Breast epithelium (tissue), 4 donors: Measurements from ENCODE around the gene CAPN15. TPM values are rescaled to one million over a fixed set of nuclear protein-coding genes. Genes with fewer than 3 reads are reported as not detected.

ENCODE experiments used
- DNase-seq, 2 donors: peaks; one replicate each; pipeline ENCODE4 v3.0.0-alpha.2; 2019; ENCODE audit warnings: low spot score in 2 of 2
- H3K27ac ChIP-seq, 2 donors: fragments of 200-600 bp; sonication (generic) in 1 of 2; one replicate each; pipeline ENCODE4 v1.5.1; 2016 to 2019; ENCODE audit warnings: mild to moderate bottlenecking in 1 of 2
- H3K27me3 ChIP-seq, 2 donors: fragments of 200-600 bp; sonication (generic) in 1 of 2; one replicate each; pipeline versions ENCODE4 v1.5.1 to v1.6.0; 2017 to 2019; ENCODE audit warnings: control low read depth in 1 of 2, mild to moderate bottlenecking in 1 of 2
- H3K36me3 ChIP-seq: fragments of 200-600 bp; one replicate; pipeline ENCODE4 v1.5.1; 2019
- H3K4me1 ChIP-seq, 2 donors: fragments of 200-600 bp; sonication (generic); one replicate each; pipeline ENCODE4 v1.5.1; 2016 to 2019; ENCODE audit warnings: control low read depth in 1 of 2
- H3K4me3 ChIP-seq, 3 donors: fragments of 200-600 bp; sonication (generic); 1 replicate in 2 of 3; 2 replicates in 1 of 3; pipeline ENCODE4 v1.5.1; 2016 to 2019; ENCODE audit warnings: mild to moderate bottlenecking in 3 of 3, moderate library complexity in 2 of 3
- H3K9me3 ChIP-seq, 2 donors: fragments of 200-600 bp; sonication (generic) in 1 of 2; one replicate each; pipeline ENCODE4 v1.5.1; 2016 to 2019; ENCODE audit warnings: control low read depth in 1 of 2
- CTCF ChIP-seq, 3 donors: fragments of 450-650 bp; IDR thresholded peaks; one replicate each; pipeline ENCODE4 v1.5.1; 2016 to 2017; ENCODE audit warnings: antibody characterized with exemption in 3 of 3, mild to moderate bottlenecking in 3 of 3, moderate library complexity in 3 of 3
- POLR2A ChIP-seq: fragments of 450-650 bp; IDR thresholded peaks from one replicate; pipeline ENCODE4 v1.6.1; 2016; ENCODE audit warnings: antibody characterized with exemption, mild to moderate bottlenecking, moderate library complexity
- POLR2AphosphoS5 ChIP-seq, 3 donors: sonication (generic); formaldehyde crosslinking; IDR thresholded peaks; one replicate each; pipeline ENCODE4 v1.6.1; 2017; ENCODE audit warnings: antibody characterized with exemption in 3 of 3
- intact Hi-C: fragments of 100-400 bp; cut with DNase I; formaldehyde crosslinking; loops from one replicate; pipeline ENCODE4 v1.15.1; 2023; ENCODE audit warnings: low total_unique reads
- total RNA-seq, 3 donors: library from RNA; depleted of rRNA; stranded (reverse); fragments of >200 nt; gene quantifications; one replicate each; pipeline ENCODE4 v1.1.0, GENCODE V29; 2016

The CAPN15 gene
- total RNA-seq, 3 donors from 2014 or later, result 15.4 to 27.2 (median 15.5) TPM

DNA sequence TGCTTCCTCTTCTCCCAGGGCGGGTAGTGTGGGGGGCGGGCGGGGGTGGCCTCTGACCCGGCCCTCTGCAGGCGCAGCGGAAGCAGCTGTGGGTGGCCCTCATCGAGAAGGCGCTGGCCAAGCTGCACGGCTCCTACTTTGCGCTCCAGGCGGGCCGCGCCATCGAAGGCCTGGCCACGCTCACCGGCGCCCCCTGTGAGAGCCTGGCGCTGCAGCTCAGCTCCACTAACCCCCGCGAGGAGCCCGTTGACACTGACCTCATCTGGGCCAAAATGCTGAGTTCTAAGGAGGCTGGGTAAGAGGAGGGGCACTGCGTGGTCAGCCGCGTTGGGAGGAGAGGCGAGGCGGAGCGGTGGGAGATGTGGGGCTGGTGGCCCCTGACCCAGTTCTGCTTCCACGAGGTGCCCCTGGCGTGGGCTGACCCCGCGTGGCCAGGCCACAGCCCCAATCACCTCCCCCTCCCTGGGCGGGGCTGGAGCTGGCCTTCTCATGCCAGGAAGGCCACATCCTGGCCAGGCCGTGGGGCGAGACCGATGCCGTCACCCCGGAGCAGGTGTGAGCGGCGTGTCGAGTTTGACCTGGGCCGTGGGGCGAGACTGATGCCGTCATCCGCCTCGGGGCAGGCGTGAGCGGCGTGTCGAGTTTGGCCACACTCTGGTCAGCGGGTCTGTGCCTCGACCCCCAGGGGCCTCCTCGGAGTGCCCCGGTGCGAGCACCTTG, 22.2 kb downstream of the CAPN15 start:
- Histone ChIP-seq H3K27ac (no peak overlapping the region), H3K4me3 (no peak overlapping the region), H3K36me3 (peaks cover 9% of the 10 kb centered on the region), H3K4me1 (no peaks in the 10 kb centered on the region), H3K27me3 (no peaks in the 10 kb centered on the region), H3K9me3 (no peaks in the 10 kb centered on the region)
- no peak for DNase-seq
- TF ChIP-seq POLR2A (no peak), CTCF (IDR thresholded peaks at IDR 0.05) (no peak), POLR2AphosphoS5 (IDR thresholded peaks at IDR 0.05) (no peak)
- intact Hi-C loops, result no loop called here

- Histone ChIP-seq H3K36me3 (peaks cover 9% of the 10 kb centered on the region), H3K4me3 (no peak overlapping the region), H3K27ac (no peak overlapping the region), H3K9me3 (no peaks in the 10 kb centered on the region), H3K27me3 (no peaks in the 10 kb centered on the region), H3K4me1 (no peaks in the 10 kb centered on the region)
- intact Hi-C loops, result no loop called here
- DNase-seq, result no peak
- TF ChIP-seq CTCF (IDR thresholded peaks at IDR 0.05) (no peak), POLR2A (no peak), POLR2AphosphoS5 (IDR thresholded peaks at IDR 0.05) (no peak)
Observed at GRCh38 chr16:551210-551609, 23.7 kb downstream of the CAPN15 start.

GRCh38 chr16:552171-552570, 24.7 kb downstream of the CAPN15 start:
- Histone ChIP-seq H3K27me3 (no peaks in the 10 kb centered on the region), H3K4me1 (no peaks in the 10 kb centered on the region), H3K27ac (no peak overlapping the region), H3K9me3 (no peaks in the 10 kb centered on the region), H3K4me3 (no peak overlapping the region), H3K36me3 (peaks cover 9% of the 10 kb centered on the region)
- intact Hi-C loops, result no loop called here
- TF ChIP-seq POLR2A (no peak), POLR2AphosphoS5 (IDR thresholded peaks at IDR 0.05) (no peak), CTCF (IDR thresholded peaks at IDR 0.05) (no peak)
- DNase-seq, result no peak

DNA sequence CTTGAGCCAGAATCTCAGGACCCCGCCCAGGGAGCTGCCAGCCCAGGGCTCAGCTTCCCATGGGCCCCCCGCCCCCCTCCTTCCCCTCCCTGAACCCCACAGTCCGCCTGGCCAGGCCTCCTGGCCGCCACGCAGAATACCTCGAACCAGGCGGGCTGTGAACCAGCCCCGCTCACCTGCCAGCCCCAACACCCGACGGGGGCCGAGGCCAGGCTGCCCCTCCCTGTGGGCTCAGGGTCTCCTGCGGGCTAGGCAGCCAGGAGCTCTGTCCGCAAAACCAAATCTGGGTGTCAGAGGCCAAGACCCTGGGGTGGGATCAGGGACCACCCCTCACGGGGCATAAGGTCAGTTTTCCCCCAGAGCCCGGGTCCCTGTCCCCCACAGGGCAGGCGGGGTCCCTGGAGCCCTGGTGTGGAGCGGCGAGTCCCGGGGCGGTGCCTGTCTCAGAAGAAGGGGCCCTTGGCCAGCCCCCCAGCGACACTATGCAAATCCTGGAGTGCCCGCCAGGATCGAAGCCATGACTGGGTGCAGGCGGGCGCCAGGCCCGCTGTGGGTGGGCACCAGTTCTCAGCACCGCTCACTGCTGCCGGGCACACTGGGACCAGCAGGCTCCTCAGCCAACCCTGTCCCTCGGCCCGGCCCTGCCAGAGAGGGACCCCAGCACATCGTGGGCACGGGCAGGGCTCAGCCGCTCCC, 26.2 kb downstream of the CAPN15 start:
- Histone ChIP-seq H3K27ac (no peak overlapping the region), H3K36me3 (peaks cover 9% of the 10 kb centered on the region), H3K4me1 (no peaks in the 10 kb centered on the region), H3K4me3 (no peak overlapping the region), H3K9me3 (no peaks in the 10 kb centered on the region), H3K27me3 (peaks cover 0 to 8% of the 10 kb centered on the region in 2 donors)
- TF ChIP-seq CTCF (IDR thresholded peaks at IDR 0.05), result no peak
- TF ChIP-seq POLR2A, result no peak
- no peak for DNase-seq
- intact Hi-C loops, result no loop called here

DNA sequence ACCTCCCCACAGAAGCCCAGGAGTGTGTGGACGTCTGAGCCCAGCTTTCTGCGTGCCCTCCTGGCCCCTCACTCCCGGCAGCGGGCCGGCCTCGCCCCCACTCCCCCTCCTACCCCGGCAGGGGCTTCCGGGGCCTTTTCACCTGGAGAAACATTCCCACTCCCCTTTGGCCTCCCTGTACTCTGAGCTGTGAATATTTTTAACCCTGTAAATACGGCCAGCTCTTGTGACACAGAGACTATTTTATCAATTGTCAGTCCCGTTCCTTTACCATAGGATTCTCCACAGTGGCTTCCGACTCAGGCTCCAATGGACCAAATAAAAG, 26.7 kb downstream of the CAPN15 start:
- peaks cover 9% of the 10 kb centered on the region for H3K36me3 ChIP-seq
- intact Hi-C loops, result no loop called here
- H3K27ac ChIP-seq, result no peak overlapping the region
- H3K4me1 ChIP-seq, result no peaks in the 10 kb centered on the region
- TF ChIP-seq POLR2A (no peak), POLR2AphosphoS5 (IDR thresholded peaks at IDR 0.05) (no peak)
- H3K4me3 ChIP-seq, result peak overlapping the region in 1 of 3 donors; percentile 31
- H3K9me3 ChIP-seq, result no peaks in the 10 kb centered on the region
- H3K27me3 ChIP-seq, result peaks cover 0 to 13% of the 10 kb centered on the region in 2 donors
- no peak for DNase-seq
